ENCODE results near the gene MRPL42. TPM values are rescaled to one million over a fixed set of nuclear protein-coding genes. Genes with fewer than 3 reads are reported as not detected.
"Not testable (repeated sequence)": the region's sequence is repeated elsewhere in the genome, so short reads cannot be mapped to it uniquely, and the experiment has no call there.

MRPL42 gene
- total RNA-seq, 1 experiment from 2014 or later: 127 TPM

DNA sequence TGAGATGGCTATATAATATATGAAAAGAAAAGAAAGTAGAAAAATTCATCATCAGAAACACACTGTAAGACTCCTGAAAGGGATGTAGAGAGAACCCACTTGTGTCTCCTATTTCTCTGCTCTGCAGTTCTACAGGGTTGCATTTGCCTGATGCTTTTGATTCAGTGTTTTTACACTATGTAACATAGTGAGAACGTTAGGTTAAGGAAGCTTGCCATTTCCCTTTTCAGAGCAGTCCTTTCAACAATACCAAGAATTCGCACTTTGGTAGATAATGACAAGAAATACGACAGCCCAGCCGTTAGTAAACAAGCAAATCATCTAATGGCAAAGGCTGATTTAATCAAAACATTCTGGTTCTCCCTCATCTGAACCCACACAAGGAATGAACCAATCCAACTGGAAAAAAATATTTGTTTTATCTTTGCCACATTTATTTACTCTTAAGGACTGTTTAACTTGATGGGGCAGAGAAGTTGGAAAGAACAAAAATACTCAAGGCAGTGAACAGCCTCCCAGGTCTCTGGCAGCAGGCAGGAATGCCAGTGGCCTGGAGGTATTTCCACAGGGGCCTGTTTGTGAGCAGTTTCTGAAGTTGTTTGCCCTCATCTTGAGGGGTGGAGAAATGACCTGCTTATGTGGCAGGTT lies 74.4 kb downstream of the MRPL42 start:
- DNase-seq (ENCODE audit: low read depth): no peak

DNA sequence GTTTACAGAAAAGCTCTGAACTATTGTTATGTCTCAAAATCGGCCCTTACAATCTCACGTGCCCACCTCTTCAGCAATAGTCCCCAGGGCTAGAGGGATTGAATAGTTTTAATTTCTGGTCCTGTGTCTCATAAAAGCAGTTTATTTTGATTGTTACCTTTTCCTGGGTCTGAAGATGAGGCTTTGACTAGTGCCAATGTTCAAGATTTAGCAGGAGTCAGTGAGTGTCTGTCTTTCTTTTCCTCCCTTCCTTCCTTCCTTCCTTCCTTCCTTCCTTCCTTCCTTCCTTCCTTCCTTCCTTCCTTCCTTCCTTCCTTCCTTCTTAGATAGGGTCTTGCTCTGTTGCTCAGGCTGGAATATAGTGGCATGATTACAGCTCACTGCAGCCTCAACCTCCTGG lies 80.5 kb downstream of the MRPL42 start:
- DNase-seq (ENCODE audit: low read depth): no peak

- DNase-seq (ENCODE audit: low read depth): no peak
Measured at GRCh38 chr12:93549174-93549573, 81.9 kb downstream of the MRPL42 start.

GRCh38 chr12:93550748-93551611 lies 83.7 kb downstream of the MRPL42 start:
- no peak for DNase-seq (ENCODE audit: low read depth)

- DNase-seq (ENCODE audit: low read depth): no peak
Measured at GRCh38 chr12:93552427-93552826, 85.1 kb downstream of the MRPL42 start.

- DNase-seq (ENCODE audit: low read depth): not testable (repeated sequence)
Measured at GRCh38 chr12:93557879-93558278, 90.6 kb downstream of the MRPL42 start.

GRCh38 chr12:93558685-93559084 lies 91.4 kb downstream of the MRPL42 start:
- not testable (repeated sequence) for DNase-seq (ENCODE audit: low read depth)

DNA sequence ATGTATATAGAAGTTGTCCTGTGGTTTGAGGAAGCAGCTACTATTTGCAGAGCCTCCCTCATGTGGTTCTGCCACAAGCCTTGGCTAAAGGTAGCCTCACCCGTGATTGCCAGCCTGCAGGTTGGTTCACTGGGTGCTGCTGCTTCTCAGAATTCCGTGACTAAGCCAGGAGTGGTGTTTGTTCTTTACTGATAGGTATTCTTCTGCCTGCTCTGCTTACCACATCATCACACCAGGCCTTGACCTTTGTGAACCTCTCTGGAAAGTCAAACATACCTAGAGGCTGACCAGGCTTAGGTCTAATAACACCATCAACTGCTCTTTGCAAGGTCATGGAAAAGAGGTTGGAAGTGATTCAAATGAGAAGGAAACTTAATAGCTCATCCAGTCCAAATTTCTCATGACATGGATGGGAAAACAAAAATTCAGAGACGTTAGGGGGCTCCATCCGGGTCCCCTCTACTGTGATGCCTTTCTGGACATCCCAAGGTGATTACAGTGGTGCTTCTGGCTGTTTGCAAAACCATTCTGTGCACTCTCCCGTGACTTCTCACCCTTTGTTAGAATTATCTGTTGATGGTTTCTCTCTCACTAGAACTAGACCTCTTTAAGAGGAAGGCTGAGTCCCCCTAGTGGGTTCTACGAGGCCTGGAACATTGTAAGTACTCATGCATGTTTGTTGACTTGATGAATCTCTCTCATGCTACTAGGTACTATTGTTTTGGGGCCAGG lies 96.7 kb downstream of the MRPL42 start:
- peak; percentile 18 for DNase-seq (ENCODE audit: low read depth)

DNA sequence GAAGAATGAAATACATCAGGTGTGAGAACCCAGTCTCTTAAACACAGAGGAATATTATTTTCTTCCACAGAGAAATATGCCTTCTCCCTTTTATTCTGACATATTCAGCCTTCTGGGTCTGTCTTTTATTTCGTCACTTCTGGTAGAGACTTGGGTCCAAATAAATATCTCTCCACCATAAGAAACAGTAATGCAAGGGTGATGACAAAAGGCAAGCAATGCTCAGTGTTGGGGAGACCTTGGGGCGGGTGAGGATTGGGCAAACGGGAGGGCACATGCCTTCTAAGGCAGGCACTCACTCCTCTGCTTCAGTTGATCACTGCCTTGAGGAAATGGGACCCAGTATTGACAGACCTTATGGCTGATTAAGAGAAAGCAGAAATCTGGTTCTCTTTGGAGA lies 98.4 kb downstream of the MRPL42 start:
- no peak for DNase-seq (ENCODE audit: low read depth)

Small RNAs within 50 kb of the gene (small RNA-seq; reads per million reads assigned to genes)
- gene RF00019: not detected

Other genes starting within 250 kb of the MRPL42 start
- gene NUDT4, start 89.6 kb upstream of the MRPL42 start, total RNA-seq (2014; rRNA removed; shearing (Covaris generic)): 29.2 and 42.9 TPM in 2 replicates
- gene UBE2N, start 25.6 kb upstream of the MRPL42 start, total RNA-seq (2014; rRNA removed; shearing (Covaris generic)): 407 and 539 TPM in 2 replicates
- 14.9 and 15.6 TPM in 2 replicates for gene SOCS2, start 105.2 kb downstream of the MRPL42 start, total RNA-seq (2014; rRNA removed; shearing (Covaris generic))
- gene CRADD, start 209.9 kb downstream of the MRPL42 start, total RNA-seq (2014; rRNA removed; shearing (Covaris generic)): 21.4 and 21.5 TPM in 2 replicates

Data from HT1080 (cell line).